Measurements from ENCODE around the gene RECK.

RECK gene

GRCh38 chr9:36056896-36057295 is 20.2 kb downstream of the RECK start:
- H3K4me3 ChIP-seq (ENCODE audit: low read length), result no peak overlapping the region
- no peak for TF ChIP-seq CTCF (IDR thresholded peaks at IDR 0.05; ENCODE audit: insufficient read depth, low read depth, low read length, missing control alignments)
- peak; percentile 41 for DNase-seq (ENCODE audit: low read depth)

GRCh38 chr9:36063804-36064447 is 27.2 kb downstream of the RECK start:
- H3K4me3 ChIP-seq (ENCODE audit: low read length), result no peak overlapping the region
- TF ChIP-seq CTCF (IDR thresholded peaks at IDR 0.05; ENCODE audit: insufficient read depth, low read depth, low read length, missing control alignments), result no peak
- peak; percentile 23 for DNase-seq (ENCODE audit: low read depth)

- peak; percentile 43 for DNase-seq (ENCODE audit: low read depth)
- no peak overlapping the region for H3K4me3 ChIP-seq (ENCODE audit: low read length)
- TF ChIP-seq CTCF (IDR thresholded peaks at IDR 0.05; ENCODE audit: insufficient read depth, low read depth, low read length, missing control alignments), result no peak
Observed at GRCh38 chr9:36064448-36065037, 27.8 kb downstream of the RECK start.

GRCh38 chr9:36074055-36074454 is 37.3 kb downstream of the RECK start:
- no peak for TF ChIP-seq CTCF (IDR thresholded peaks at IDR 0.05; ENCODE audit: insufficient read depth, low read depth, low read length, missing control alignments)
- H3K4me3 ChIP-seq (ENCODE audit: low read length), result no peak overlapping the region
- DNase-seq (ENCODE audit: low read depth), result no peak

- no peak for TF ChIP-seq CTCF (IDR thresholded peaks at IDR 0.05; ENCODE audit: insufficient read depth, low read depth, low read length, missing control alignments)
- DNase-seq (ENCODE audit: low read depth), result peak; percentile 97
- H3K4me3 ChIP-seq (ENCODE audit: low read length), result no peak overlapping the region
Observed at GRCh38 chr9:36074870-36075532, 38.3 kb downstream of the RECK start.

- TF ChIP-seq CTCF (IDR thresholded peaks at IDR 0.05; ENCODE audit: insufficient read depth, low read depth, low read length, missing control alignments), result no peak
- no peak for DNase-seq (ENCODE audit: low read depth)
- no peak overlapping the region for H3K4me3 ChIP-seq (ENCODE audit: low read length)
Observed at GRCh38 chr9:36078051-36078450, 41.3 kb downstream of the RECK start.

All from epithelial cell of esophagus (primary cell).